ENCODE measurements around the gene KIAA1328.

The KIAA1328 gene

DNA sequence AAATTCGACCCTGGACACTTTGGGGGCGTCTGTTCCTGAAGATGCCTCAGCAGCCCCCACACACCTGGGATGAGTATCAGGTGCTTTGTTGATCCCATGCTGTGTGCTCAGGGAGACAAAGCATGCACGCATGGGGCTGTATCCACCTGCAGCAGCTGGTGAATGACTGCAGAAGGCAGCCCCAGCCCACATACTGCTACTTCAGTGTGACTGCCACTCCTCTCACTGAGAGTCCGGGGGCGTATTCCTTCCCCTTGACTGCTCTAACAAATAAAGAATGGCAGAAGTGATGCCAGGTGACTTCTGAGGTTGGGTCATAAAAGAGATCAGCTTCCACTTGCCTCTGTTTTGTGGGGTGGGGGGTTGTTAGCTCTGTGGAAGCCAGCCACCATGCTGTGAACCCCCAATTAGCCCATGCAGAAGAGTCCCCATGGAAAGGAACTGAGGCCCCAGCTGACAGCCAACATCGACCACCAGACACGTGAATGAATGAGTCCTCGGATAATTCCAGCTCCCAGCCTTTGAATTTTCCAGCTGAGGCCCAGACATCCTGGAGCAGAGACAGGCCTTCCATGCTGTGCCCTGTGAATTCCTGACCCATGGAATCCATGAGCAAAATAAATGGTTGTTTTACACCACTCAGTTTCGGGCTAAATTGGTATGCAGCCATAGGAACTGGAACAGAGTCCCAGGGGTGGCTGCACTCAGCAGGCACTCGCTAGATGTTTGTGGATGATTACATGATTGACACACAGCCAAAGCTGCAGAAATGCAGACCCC lies 447.4 kb downstream of the KIAA1328 start:
- no peak for TF ChIP-seq CTCF (conservative IDR thresholded peaks at IDR 0.05; ENCODE audit: low read depth)
- POLR2A ChIA-PET (ENCODE audit: low non-redundant PET), result no interaction called here

GRCh38 chr18:37277804-37278203 lies 448.9 kb downstream of the KIAA1328 start:
- no peak overlapping the region for H3K27ac ChIP-seq
- DNase-seq (ENCODE audit: low spot score), result no peak
- POLR2A ChIA-PET (ENCODE audit: low non-redundant PET), result no interaction called here
- CTCF ChIA-PET, result no interaction called here
- no peak for TF ChIP-seq CTCF (conservative IDR thresholded peaks at IDR 0.05; ENCODE audit: low read depth)

More for the DNA sequence above, 447.4 kb downstream of the KIAA1328 start:
- H3K27ac ChIP-seq, result no peak overlapping the region
- CTCF ChIA-PET, result interaction anchor here (0.7 kb wide), 1 partner anchor 208 kb away, joined by 3 read pairs; no protein-coding TSS in a partner anchor
- no peak for DNase-seq (ENCODE audit: low spot score)
